HepG2 (cell line): Measurements from ENCODE around the gene SERPINB1. TPM values are rescaled to one million over a fixed set of nuclear protein-coding genes. Genes with fewer than 3 reads are reported as not detected.

ENCODE experiments used
- AHR ChIP-seq: IDR thresholded peaks from 2 replicates; pipeline ENCODE4 v1.6.1; 2018; ENCODE audit warnings: missing genetic modification reagents, missing compliant biosample characterization
- DRAP1 ChIP-seq: IDR thresholded peaks from 2 replicates; pipeline ENCODE4 v1.6.1; 2016; ENCODE audit warnings: missing genetic modification reagents, missing compliant biosample characterization
- E2F1 ChIP-seq: sonication (generic); formaldehyde crosslinking; IDR thresholded peaks from 2 replicates; pipeline ENCODE4 v1.5.0; 2020; ENCODE audit warnings: missing genetic modification reagents
- EEA1 ChIP-seq: sonication (generic); formaldehyde crosslinking; IDR thresholded peaks from 2 replicates; pipeline ENCODE4 v1.5.1; 2020; ENCODE audit warnings: mild to moderate bottlenecking, missing genetic modification reagents, borderline replicate concordance
- FUBP1 ChIP-seq: sonication (generic); formaldehyde crosslinking; IDR thresholded peaks from 2 replicates; pipeline ENCODE4 v1.5.1; 2020; ENCODE audit warnings: missing genetic modification reagents, mild to moderate bottlenecking, borderline replicate concordance
- KDM1A ChIP-seq: IDR thresholded peaks from 2 replicates; pipeline ENCODE4 v1.6.1; 2016; ENCODE audit warnings: missing compliant biosample characterization
- KDM5A ChIP-seq: fragments of 200-600 bp; sonication (generic); IDR thresholded peaks from 2 replicates; pipeline ENCODE4 v1.7.0; 2018; ENCODE audit warnings: antibody characterized with exemption, mild to moderate bottlenecking, low read length, borderline replicate concordance
- MIXL1 ChIP-seq: IDR thresholded peaks from 2 replicates; pipeline ENCODE4 v1.6.1; 2016
- POLR2G ChIP-seq: fragments of 200-400 bp; formaldehyde crosslinking; IDR thresholded peaks from 2 replicates; pipeline ENCODE4 v1.6.1; 2018; ENCODE audit warnings: mild to moderate bottlenecking, low read depth, low read length, moderate library complexity
- PREB ChIP-seq: sonication (generic); formaldehyde crosslinking; IDR thresholded peaks from 2 replicates; pipeline ENCODE4 v1.4.0; 2020; ENCODE audit warnings: missing genetic modification reagents
- TAF15 ChIP-seq: fragments of 200-400 bp; formaldehyde crosslinking; IDR thresholded peaks from one replicate; pipeline ENCODE4 v1.6.1; 2018; ENCODE audit warnings: mild to moderate bottlenecking, low read depth, low read length; ENCODE audit not compliant: poor library complexity, severe bottlenecking
- ZFP36L2 ChIP-seq: sonication (generic); formaldehyde crosslinking; IDR thresholded peaks from 2 replicates; pipeline ENCODE4 v1.4.0; 2020; ENCODE audit warnings: missing genetic modification reagents
- ZHX2 ChIP-seq, 2 experiments: sonication (generic) in 1 of 2; formaldehyde crosslinking in 1 of 2; IDR thresholded peaks; 2 replicates each; pipeline versions ENCODE4 v1.6.1 to v1.9.0; 2014 to 2022; ENCODE audit warnings: antibody characterized with exemption in 1 of 2, borderline replicate concordance in 1 of 2, inconsistent platforms in 1 of 2, low read depth in 1 of 2, missing genetic modification reagents in 1 of 2
- ZNF496 ChIP-seq: sonication (generic); formaldehyde crosslinking; IDR thresholded peaks from 2 replicates; pipeline ENCODE4 v1.8.1; 2023; ENCODE audit warnings: mild to moderate bottlenecking, moderate library complexity, missing genetic modification reagents; ENCODE audit not compliant: insufficient replicate concordance
- ZNF619 ChIP-seq: sonication (generic); formaldehyde crosslinking; IDR thresholded peaks from 2 replicates; pipeline ENCODE4 v1.4.0; 2020; ENCODE audit warnings: mild to moderate bottlenecking, missing genetic modification reagents
- ZNF761 ChIP-seq: sonication (generic); formaldehyde crosslinking; conservative IDR thresholded peaks from 2 replicates; pipeline ENCODE4 v1.4.0; 2020; ENCODE audit warnings: mild to moderate bottlenecking, missing genetic modification reagents
- ZNF879 ChIP-seq: sonication (generic); formaldehyde crosslinking; IDR thresholded peaks from 2 replicates; pipeline ENCODE4 v1.8.1; 2023; ENCODE audit warnings: missing genetic modification reagents
- ZSCAN30 ChIP-seq: sonication (generic); formaldehyde crosslinking; IDR thresholded peaks from 2 replicates; pipeline ENCODE4 v1.5.0; 2020; ENCODE audit warnings: mild to moderate bottlenecking, missing genetic modification reagents
- ZSCAN31 ChIP-seq: sonication (generic); formaldehyde crosslinking; IDR thresholded peaks from 2 replicates; pipeline ENCODE4 v1.5.0; 2020; ENCODE audit warnings: low read depth, mild to moderate bottlenecking, missing genetic modification reagents
- polyA plus RNA-seq, 8 experiments: library from polyadenylated mRNA; depleted of rRNA in 3 of 8; stranded (reverse) in 7 of 8; unstranded in 1 of 8; fragments of >200 nt; fragmentation: Illumina TruSeq in 4 of 8; extraction: Trizol in 4 of 8; gene quantifications; 2 replicates each; pipeline versions ENCODE4 v1.2.1 to v1.2.3, GENCODE V29; 2011 to 2016; ENCODE audit warnings: low read depth in 4 of 8, missing spikeins in 1 of 8, mixed read lengths in 1 of 8; ENCODE audit not compliant: insufficient read depth in 1 of 8
- total RNA-seq, 5 experiments: library from RNA; depleted of rRNA; stranded (reverse); fragments of >200 nt; fragmentation: Illumina TruSeq; extraction: Trizol; gene quantifications; 2 replicates each; pipeline ENCODE4 v1.2.3, GENCODE V29; 2016; ENCODE audit warnings: low read depth in 1 of 5

The SERPINB1 gene
- total and polyA plus RNA-seq, 2 of the 13 experiments (the other 11 are each of a cell fraction or from before 2014, with no cell fraction given), result 41.4 to 60.5 TPM

- peak; percentile 68; the same call in 1 of the 2 replicates for TF ChIP-seq ZHX2 (IDR thresholded peaks at IDR 0.05; ENCODE audit: low read depth)
- no peak for TF ChIP-seq ZHX2 (CRISPR knock-in tag; IDR thresholded peaks at IDR 0.05; ENCODE audit: borderline replicate concordance)
- no peak for TF ChIP-seq FUBP1
- no peak for TF ChIP-seq ZNF496
- TF ChIP-seq MIXL1, result peak; percentile 45; the same call in 1 of the 2 replicates
- no peak for TF ChIP-seq POLR2G
- no peak for TF ChIP-seq ZNF619 (CRISPR knock-in tag)
- TF ChIP-seq ZFP36L2 (CRISPR knock-in tag), result no peak
- TF ChIP-seq DRAP1 (CRISPR knock-in tag), result peak; percentile 4; the same call in 1 of the 2 replicates
- no peak for TF ChIP-seq E2F1
- 0 out of 2 replicates have a peak, but pooled peaks have one; percentile 26 for TF ChIP-seq ZSCAN31 (CRISPR knock-in tag)
- TF ChIP-seq KDM5A, result no peak; the same call in 1 of the 2 replicates
- TF ChIP-seq AHR (CRISPR knock-in tag), result no peak
- peak; percentile 54; the same call in 1 of the 2 replicates for TF ChIP-seq ZSCAN30
- no peak for TF ChIP-seq ZNF879 (CRISPR knock-in tag)
- TF ChIP-seq TAF15, result no peak
- no peak for TF ChIP-seq PREB (CRISPR knock-in tag)
- no peak for TF ChIP-seq EEA1 (CRISPR knock-in tag)
- TF ChIP-seq ZNF761 (CRISPR knock-in tag), result no peak
- TF ChIP-seq KDM1A (CRISPR knock-in tag), result no peak
Observed at GRCh38 chr6:2853769-2854395, 12.2 kb upstream of the SERPINB1 start (continued).
